HG02852 (cell line): ENCODE measurements around the gene CLSTN1.
A peak's percentile ranks its signal among the peaks of the same experiment; 100 is the strongest.

Experiments used
- ATAC-seq: cut with Tn5 transposase; IDR thresholded peaks from one replicate; pipeline ENCODE4 v1.9.1; 2021; ENCODE audit warnings: mild to moderate bottlenecking, moderate library complexity; ENCODE audit not compliant: unreplicated experiment

CLSTN1 gene

DNA sequence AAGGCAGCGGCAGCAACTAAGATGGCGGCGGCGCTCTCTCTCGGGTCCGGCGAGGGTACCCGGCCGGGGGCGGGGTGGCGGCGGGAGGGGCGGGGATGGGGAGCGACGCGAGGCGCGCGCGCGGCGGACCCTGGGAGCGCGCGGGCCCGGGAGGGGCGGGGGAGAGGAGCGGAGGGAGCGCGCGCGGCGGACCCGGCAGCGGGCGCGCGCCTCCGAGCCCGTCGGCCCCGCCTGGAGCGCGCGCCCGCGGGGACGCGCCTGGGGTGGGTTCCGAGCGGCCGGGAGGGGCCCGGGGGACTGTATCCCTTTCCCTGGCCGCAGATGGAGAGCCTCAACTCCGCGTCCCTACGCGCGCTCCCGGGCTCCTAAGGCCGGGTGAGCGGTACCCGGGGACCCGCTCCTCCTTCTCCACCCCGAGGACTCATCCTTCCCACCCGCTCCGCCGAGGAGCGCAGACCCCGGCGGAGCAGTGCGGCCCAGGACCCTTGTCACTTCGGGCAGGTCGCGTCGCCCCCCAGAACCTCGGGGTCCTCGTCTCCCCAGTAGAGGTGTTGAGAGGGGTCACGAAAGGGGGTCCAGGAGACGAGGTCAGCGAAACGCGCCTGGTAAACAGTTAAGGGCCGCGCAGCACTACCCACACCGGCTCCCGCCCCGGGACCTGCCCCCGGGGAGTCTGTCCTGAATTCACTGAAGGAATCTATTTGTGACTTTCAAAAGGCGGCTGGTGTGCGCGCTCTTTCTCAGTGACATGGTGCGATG is at the start of gene CLSTN1:
CLSTN1 (minus strand) TSS at position 23 of the 759 bp plus-strand sequence. CDS start 232 bp downstream, outside the sequence.
- peak; percentile 74 for ATAC-seq

GRCh38 chr1:9873385-9873784 is 49.6 kb upstream of the CLSTN1 start:
- ATAC-seq: no peak

- no peak for ATAC-seq
Observed at GRCh38 chr1:9872430-9873165, 48.8 kb upstream of the CLSTN1 start.

GRCh38 chr1:9871707-9872425 is 48.1 kb upstream of the CLSTN1 start:
- ATAC-seq: no peak

DNA sequence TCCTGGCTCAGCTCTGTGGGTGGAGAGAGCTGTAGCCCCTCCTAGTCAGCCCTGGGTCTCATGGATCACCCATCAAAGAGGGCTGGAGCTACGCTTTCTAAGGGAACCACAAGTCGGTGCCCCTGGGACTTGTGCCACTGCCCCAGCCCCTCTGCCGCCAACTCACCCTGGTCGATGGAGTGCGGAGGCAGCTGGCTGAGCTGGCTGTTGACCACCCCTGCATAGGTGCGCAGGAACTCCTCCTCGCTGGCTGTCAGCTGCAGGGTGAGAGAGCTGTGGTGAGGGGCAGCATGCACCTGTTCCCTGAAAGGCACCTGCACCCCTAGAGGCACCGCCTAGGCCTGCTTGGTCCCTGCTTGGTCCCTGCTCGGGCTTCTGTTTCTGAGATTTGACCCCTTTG is 47.3 kb upstream of the CLSTN1 start:
- no peak for ATAC-seq

GRCh38 chr1:9870572-9870971 is 46.8 kb upstream of the CLSTN1 start:
- ATAC-seq: no peak

DNA sequence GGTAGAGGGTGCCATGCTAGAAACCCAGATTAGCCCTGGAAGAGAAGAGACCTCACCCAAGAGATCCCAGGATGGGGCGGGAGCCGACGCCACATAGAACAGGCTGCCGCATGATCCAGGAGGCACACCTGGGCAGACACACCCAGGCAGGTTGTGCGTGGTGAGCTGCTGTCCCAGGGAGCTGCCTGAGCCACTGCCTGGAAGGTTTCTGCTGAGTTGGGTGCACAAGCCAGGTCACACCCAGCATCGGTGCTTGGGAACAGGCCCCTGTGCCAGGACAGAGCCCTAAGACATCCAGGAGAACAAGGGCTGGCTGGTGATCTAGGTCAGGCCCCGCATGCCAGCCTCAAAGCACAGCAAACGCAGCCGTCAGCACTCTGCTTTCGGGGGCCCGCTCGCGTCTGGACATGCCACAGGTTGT is 46.1 kb upstream of the CLSTN1 start:
- no peak for ATAC-seq

DNA sequence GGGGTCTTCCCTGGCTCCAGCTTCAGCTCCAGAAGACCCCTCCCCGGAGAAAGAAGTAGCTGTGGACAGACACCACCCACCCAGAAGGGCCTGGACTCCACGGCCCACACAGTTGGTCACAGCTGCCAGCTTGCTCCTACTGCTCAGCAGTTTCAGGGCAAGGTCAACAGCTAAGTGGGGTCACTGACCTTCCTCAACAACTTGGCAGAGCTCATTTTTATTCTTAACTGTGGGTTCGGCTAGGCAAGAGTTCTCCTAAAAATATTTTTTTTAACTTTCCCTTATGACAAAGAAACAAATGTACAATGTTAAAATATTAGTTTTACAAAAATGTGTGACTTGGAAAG is 44.5 kb upstream of the CLSTN1 start:
- ATAC-seq: no peak

- ATAC-seq: peak; percentile 75
Observed at GRCh38 chr1:9867408-9868243, 43.9 kb upstream of the CLSTN1 start.

DNA sequence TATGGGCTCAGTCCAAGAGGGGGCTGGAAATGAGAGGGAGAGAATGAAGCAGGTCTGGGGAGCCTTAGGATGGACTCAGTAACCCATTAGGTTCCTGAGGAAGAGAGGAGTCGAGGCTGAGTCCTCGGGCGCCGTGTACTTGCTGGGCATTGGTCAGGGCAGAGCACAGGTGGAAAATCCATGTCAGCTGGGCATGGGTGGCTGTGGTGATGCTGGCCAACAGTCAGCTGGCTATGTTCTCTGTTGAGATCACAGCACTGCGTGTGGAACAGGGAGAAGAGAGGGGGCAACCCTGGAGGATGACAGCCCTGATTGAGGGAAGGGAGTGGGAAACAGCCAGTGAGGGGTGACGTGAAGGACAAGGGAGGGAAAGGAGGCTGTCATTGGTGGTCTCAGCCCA is 43.1 kb upstream of the CLSTN1 start:
- ATAC-seq: no peak

DNA sequence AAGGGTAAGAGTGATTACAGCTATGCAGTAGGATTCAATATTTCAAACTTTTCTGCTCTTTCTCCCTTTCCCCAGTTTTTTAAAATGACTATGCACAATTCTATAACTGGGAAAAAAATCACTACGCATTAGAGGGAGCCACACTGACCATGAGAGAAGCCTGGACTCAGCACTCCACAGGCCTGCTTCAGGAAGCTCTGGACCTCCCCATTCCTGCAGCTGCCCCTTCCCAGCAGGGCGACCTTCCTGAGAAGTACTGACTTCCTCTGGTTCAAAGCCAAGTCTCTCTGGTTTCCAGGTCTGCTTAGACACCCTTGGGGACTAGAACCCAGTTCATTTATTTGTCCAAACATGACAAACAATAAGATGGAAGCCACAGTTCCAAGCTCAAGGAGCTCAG is 42.0 kb upstream of the CLSTN1 start:
- ATAC-seq: no peak

DNA sequence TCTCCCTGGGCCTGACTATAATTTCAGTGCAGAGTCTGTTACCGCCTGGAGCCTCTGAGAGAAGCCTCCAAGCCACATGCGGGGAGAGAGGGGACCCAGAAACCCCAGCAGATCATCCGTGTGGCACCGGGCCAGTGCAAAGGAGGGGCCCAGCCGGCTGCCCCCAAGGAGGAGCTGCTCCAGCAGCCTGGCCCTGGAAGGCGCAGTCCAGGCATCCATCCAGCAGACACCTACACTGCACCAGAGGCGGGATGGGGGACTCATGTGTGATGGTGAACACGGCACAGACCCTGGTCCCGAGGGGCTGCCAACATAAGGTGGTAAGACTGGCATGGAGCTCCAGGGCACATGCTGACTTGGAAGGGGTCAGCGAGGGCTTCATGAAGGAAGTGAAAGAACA is 39.6 kb upstream of the CLSTN1 start:
- ATAC-seq: no peak

- ATAC-seq: no peak
Observed at GRCh38 chr1:9861360-9861759, 37.6 kb upstream of the CLSTN1 start.

GRCh38 chr1:9860887-9861286 is 37.1 kb upstream of the CLSTN1 start:
- ATAC-seq: no peak

DNA sequence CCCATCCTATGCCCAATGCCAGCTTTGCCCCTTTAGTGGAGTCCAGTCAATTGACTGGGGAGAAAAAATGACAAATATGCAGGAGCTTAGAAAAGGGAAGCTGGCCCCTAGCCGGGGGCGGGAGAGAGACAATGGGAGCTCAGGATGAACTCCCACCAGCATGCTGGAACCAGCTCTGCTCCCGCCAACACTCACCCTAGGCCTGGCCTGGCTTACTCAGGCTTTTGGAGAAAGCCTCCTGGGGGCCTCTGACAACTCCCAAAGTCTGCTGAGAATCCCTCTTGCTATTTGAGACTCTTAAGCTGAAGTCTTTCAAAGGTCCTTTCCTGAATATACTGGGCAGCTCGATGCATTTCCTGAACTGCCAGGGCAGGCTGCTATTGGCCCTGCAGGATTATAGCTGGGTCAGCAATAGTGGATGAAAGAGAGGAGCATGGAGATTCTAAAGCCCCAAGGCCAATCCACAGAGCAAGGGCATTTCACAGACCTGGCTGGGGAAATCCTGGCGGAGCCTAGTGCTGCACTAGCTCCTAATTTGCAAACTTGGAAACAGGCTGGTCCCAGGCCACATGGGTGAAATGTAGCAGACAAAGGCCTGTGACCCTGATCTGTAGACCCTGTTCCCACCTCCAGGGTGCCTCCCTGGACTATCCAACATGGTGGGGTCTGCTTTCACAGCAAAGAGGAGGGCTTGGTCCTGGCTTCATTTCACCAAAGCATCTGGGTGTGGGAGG is 35.7 kb upstream of the CLSTN1 start:
- ATAC-seq: no peak

GRCh38 chr1:9858293-9859035 is 34.7 kb upstream of the CLSTN1 start:
- ATAC-seq: no peak

GRCh38 chr1:9855186-9855585 is 31.4 kb upstream of the CLSTN1 start:
- ATAC-seq: no peak

GRCh38 chr1:9853249-9853595 is 29.5 kb upstream of the CLSTN1 start:
- ATAC-seq: no peak

DNA sequence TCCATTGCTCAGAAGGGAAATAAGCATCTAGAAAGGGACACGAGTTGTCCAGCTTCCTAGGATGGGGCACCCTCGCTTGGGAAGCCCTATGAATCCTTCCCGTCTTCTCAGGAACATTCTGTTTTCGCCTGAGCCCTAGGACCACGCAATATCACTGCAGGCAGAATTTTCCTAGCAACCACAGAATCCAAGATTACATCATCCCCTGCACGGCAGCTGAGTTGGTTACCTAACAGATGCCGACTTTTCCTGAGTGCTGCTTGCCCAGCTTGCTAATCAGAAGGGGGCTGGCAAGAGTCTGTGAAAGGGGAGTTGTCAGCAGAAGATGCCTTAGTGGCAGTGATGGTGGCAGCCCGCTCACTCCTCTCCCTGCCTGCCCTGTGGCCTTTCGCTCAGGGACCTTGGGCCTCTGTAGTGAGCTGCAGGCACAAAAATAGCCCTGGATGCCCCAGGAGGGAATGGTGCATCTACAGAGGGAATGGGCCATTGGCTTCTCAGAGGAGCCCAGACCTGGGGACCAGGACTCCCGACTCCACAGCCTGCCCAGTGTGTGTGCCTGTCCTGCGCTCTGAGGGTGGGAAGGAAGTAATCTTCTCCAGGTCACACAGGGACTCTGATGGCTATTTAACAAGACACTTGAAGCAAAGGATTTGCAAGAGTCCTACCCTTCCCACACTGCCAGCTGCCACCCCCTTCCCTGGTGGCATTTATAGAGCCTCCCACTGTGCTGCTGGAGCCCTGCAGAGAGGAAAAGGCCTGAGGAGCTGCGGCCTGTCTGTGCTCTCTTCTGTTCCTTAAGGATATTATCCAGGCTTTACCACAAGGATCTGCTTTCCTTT is 28.9 kb upstream of the CLSTN1 start:
- no peak for ATAC-seq
